Heart right ventricle (tissue), 16 donors: ENCODE measurements around the gene ZNF516. TPM values are rescaled to one million over a fixed set of nuclear protein-coding genes. Genes with fewer than 3 reads are reported as not detected.

Experiments
- ATAC-seq, 8 donors: fragments of 200-7000 bp; cut with Tn5 transposase; one replicate each; pipeline ENCODE4 v1.9.1; 2020; ENCODE audit warnings: mild to moderate bottlenecking in 8 of 8, moderate library complexity in 8 of 8, moderate number of reproducible peaks in 1 of 8
- DNase-seq, 2 donors: peaks; one replicate each; pipeline ENCODE4 v3.0.0-alpha.2; 2020
- H3K27ac ChIP-seq, 10 donors: fragments of 200-600 bp; sonication (generic) in 2 of 10; one replicate each; pipeline versions ENCODE4 v1.5.0 to v1.8.0; 2020 to 2022; ENCODE audit warnings: mild to moderate bottlenecking in 3 of 10
- H3K27me3 ChIP-seq, 7 donors: fragments of 200-600 bp; one replicate each; pipeline ENCODE4 v1.8.0; 2021 to 2022; ENCODE audit warnings: mild to moderate bottlenecking in 2 of 7
- H3K36me3 ChIP-seq, 9 donors: fragments of 200-600 bp; sonication (generic) in 1 of 9; one replicate each; pipeline versions ENCODE4 v1.5.0 to v1.8.0; 2020 to 2022; ENCODE audit warnings: mild to moderate bottlenecking in 2 of 9
- H3K4me1 ChIP-seq, 9 donors: fragments of 200-600 bp; sonication (generic) in 1 of 9; one replicate each; pipeline versions ENCODE4 v1.5.0 to v1.8.0; 2020 to 2022; ENCODE audit warnings: mild to moderate bottlenecking in 4 of 9
- H3K4me3 ChIP-seq, 10 donors: fragments of 200-600 bp; sonication (generic) in 2 of 10; one replicate each; pipeline versions ENCODE4 v1.5.0 to v1.8.0; 2020 to 2022; ENCODE audit warnings: mild to moderate bottlenecking in 7 of 10, moderate library complexity in 2 of 10
- H3K9me3 ChIP-seq, 11 donors: fragments of 200-600 bp in 10 of 11; sonication (generic) in 2 of 11; one replicate each; pipeline versions ENCODE4 v1.5.0 to v1.8.0; 2013 to 2022; ENCODE audit warnings: mild to moderate bottlenecking in 2 of 11, control low read depth in 1 of 11, moderate library complexity in 1 of 11
- WGBS, 2 donors: extraction: QIAGEN DNeasy Blood & Tissue Kit; methylation state at CpG; one replicate each; pipeline ENCODE4 v1.1.7; 2013; ENCODE audit warnings: inconsistent platforms in 1 of 2; 5-methylcytosine and 5-hydroxymethylcytosine counted together
- intact Hi-C, 10 donors: fragments of 100-400 bp; cut with DNase I; formaldehyde crosslinking; loops; one replicate each; pipeline versions ENCODE4 v1.11.1 to v1.14.2; 2022
- polyA plus RNA-seq, 2 donors: library from polyadenylated mRNA; stranded (reverse); fragments of 200-250 nt; gene quantifications; one replicate each; pipeline ENCODE4 v1.2.3, GENCODE V29; 2013
- total RNA-seq, 10 donors: library from RNA; stranded (reverse); fragmentation: NEBNext Ultra II Directional in 3 of 10; extraction: Animal tissue kit (Norgen Biotek cat#: 25700) in 3 of 10; gene quantifications; one replicate each; pipeline versions ENCODE4 v1.2.1 to v1.2.4, GENCODE V29; 2021 to 2023
- TF ChIP-seq, protein P1 (sequence below), 9 donors: fragments of 200-600 bp; sonication (generic) in 2 of 9; IDR thresholded peaks; one replicate each; pipeline versions ENCODE4 v1.5.0 to v1.8.0; 2021 to 2022; ENCODE audit warnings: antibody characterized with exemption in 9 of 9, mild to moderate bottlenecking in 5 of 9, moderate library complexity in 1 of 9
- donor health status: Arrhythmogenic right ventricular cardiomyopathy.
- donor health status: ischemic (EF 13 %, LVEDD 7.1; RV severe dilation, severe dysfunction).
- donor health status: healthy with polysubstance abuse.
- donor health status: DM: no; HTN: yes; CAD: no.
- donor health status: DM: no; HTN: no; CAD: no.
- donor health status: ischemic (EF 25% LVEDD 6.9; RV normal size, moderate dysfunction).
- donor health status: ischemic (EF 25% LVEDD 5.7; RV mildly dilated, moderate dysfunction).
- donor health status: healthy.
- donor health status: DM: yes; HTN: yes; CAD: no.
- donor health status: Ischemic cardiomyopathy.
- donor health status: ischemic (EF 35%, LVEDD 5.7; RV mildly dilated, moderate dysfunction).
- donor health status: nonischemic (EF 11% LVEDD 7.7; RV severe dilation, severe dysfunction).
- donor health status: DM: yes; HTN: yes; CAD: no.
- donor health status: PGD.
- donor health status: ischemic (EF 29% LVEDD 5.4; RV normal size, mild dysfunction).
- donor health status: nonischemic (EF 23%, LVEDD 6.1; RV moderate dilation, normal function).

Gene ZNF516
- total and polyA plus RNA-seq, 12 donors, result 2.6 to 24.8 (median 17.3) TPM

DNA sequence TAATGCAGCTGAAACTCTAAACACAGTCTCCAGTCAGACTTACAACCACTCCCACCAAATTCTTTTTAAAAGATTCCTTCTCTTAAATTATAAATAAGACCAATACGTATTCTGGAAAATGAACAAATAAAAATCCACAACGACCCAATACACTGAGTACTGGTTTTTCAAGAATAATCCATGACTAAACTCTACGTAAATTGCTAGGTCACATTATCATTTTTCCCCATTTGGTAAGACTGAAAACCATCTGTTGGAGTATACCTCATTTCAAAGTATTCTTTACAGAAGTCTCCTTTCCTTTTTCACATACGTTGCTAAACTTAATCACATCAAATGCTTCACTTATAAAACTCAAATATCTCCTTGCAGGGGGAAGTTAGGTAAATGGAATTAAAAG, 6.0 kb downstream of the ZNF516 start:
- Histone ChIP-seq H3K4me3 (no peak overlapping the region), H3K4me1 (peaks cover 4 to 69% (median 41%) of the 10 kb centered on the region in 9 donors), H3K27me3 (no peaks in the 10 kb centered on the region), H3K27ac (no peak overlapping the region), H3K36me3 (no peaks in the 10 kb centered on the region), H3K9me3 (no peaks in the 10 kb centered on the region)
- intact Hi-C loops, result loop anchor here in 1 of 10 donors (5.0 kb wide), 1 partner anchor 37 kb away; no protein-coding TSS in a partner anchor
- ATAC-seq (no peak), DNase-seq (no peak)
- 68 to 76% methylated on average over 4 of the region's 4 CpGs for whole genome bisulfite sequencing, 2 donors
- TF ChIP-seq, protein P1, sequence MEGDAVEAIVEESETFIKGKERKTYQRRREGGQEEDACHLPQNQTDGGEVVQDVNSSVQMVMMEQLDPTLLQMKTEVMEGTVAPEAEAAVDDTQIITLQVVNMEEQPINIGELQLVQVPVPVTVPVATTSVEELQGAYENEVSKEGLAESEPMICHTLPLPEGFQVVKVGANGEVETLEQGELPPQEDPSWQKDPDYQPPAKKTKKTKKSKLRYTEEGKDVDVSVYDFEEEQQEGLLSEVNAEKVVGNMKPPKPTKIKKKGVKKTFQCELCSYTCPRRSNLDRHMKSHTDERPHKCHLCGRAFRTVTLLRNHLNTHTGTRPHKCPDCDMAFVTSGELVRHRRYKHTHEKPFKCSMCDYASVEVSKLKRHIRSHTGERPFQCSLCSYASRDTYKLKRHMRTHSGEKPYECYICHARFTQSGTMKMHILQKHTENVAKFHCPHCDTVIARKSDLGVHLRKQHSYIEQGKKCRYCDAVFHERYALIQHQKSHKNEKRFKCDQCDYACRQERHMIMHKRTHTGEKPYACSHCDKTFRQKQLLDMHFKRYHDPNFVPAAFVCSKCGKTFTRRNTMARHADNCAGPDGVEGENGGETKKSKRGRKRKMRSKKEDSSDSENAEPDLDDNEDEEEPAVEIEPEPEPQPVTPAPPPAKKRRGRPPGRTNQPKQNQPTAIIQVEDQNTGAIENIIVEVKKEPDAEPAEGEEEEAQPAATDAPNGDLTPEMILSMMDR (IDR thresholded peaks at IDR 0.05), result no peak

DNA sequence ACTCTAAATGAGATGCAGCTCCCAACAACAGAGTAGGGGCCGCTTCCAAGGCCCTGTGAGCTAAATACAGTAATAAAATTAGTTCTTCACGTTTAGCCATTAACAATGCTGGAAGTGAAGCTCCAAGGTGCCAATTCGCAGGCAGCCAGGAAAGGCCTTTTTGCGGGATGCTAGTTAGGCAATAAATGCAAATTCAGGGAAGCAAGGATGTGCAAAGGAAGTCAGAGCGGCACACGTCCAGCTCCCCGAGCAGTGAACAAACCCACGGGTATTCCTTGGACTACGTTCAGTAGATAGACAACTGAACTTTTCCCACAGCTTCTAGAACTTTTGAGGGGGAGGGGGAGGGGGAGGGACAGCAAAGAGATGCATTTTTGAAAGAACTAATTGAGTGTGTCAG, 6.9 kb downstream of the ZNF516 start:
- Histone ChIP-seq H3K36me3 (no peaks in the 10 kb centered on the region), H3K27me3 (no peaks in the 10 kb centered on the region), H3K4me3 (no peak overlapping the region), H3K27ac (no peak overlapping the region), H3K4me1 (peaks cover 4 to 67% (median 35%) of the 10 kb centered on the region in 9 donors), H3K9me3 (no peaks in the 10 kb centered on the region)
- WGBS, 2 donors, result 27 to 45% methylated on average over 9 of the region's 9 CpGs
- no peak for ATAC-seq
- intact Hi-C loops, result loop anchor here in 1 of 10 donors (5.0 kb wide), 1 partner anchor 36 kb away; no protein-coding TSS in a partner anchor
- TF ChIP-seq, protein P1 (IDR thresholded peaks at IDR 0.05), result no peak
- no peak for DNase-seq

DNA sequence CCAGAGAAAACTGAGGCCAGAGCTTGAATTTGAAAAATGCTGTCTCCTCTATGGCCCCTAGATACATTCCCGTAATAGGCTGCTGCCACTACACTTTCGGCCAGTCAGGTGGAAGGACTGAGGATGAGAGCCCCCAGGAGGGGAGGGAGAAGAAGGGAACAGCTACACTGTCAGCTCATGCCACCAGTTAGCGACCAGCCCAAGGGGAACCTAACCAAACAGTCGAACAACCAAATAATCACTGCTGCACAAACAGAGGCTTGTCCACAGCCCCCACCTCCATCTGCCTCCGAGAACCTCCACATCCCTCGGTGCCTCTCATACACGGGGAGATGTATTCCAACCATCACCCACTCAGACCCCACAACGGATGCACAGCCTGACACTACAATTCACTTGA, 7.3 kb downstream of the ZNF516 start:
- 61 to 67% methylated on average over 8 of the region's 8 CpGs for WGBS, 2 donors

DNA sequence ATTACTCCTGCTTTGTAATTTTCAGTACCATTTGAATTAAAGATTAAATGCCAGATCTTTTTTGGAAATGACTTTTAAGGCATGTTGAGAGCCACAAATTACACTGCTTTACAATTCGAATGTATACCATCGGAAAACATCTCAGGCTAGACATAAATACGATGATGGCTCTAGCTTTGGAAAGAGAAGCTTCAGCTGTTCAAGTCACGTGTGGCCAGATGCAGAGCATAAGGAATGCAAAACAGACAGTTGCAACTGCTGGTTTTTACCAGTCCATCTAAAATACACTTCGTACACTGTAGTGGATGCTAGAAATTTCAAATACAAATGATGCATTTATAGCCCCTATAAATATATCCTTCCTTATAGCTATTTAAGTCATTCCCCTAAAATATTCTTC, 8.0 kb downstream of the ZNF516 start:
- H3K9me3 ChIP-seq, result no peaks in the 10 kb centered on the region
- TF ChIP-seq, protein P1 (IDR thresholded peaks at IDR 0.05), result no peak
- no peak for DNase-seq
- intact Hi-C loops, result loop anchor here in 1 of 10 donors (5.0 kb wide), 1 partner anchor 35 kb away; no protein-coding TSS in a partner anchor
- H3K27me3 ChIP-seq, result no peaks in the 10 kb centered on the region
- H3K4me1 ChIP-seq, result peaks cover 4 to 63% (median 33%) of the 10 kb centered on the region in 9 donors
- WGBS, 2 donors, result 75 to 77% methylated on average over 5 of the region's 5 CpGs
- no peak overlapping the region for H3K27ac ChIP-seq
- no peaks in the 10 kb centered on the region for H3K36me3 ChIP-seq
- no peak overlapping the region for H3K4me3 ChIP-seq
- ATAC-seq, result no peak

More for the DNA sequence above, 7.3 kb downstream of the ZNF516 start:
- ATAC-seq (no peak), DNase-seq (no peak)
- H3K4me3 ChIP-seq, result no peak overlapping the region
- H3K4me1 ChIP-seq, result peaks cover 4 to 67% (median 35%) of the 10 kb centered on the region in 9 donors
- H3K9me3 ChIP-seq, result no peaks in the 10 kb centered on the region
- H3K36me3 ChIP-seq, result no peaks in the 10 kb centered on the region
- no peak overlapping the region for H3K27ac ChIP-seq
- TF ChIP-seq, protein P1 (IDR thresholded peaks at IDR 0.05), result no peak
- H3K27me3 ChIP-seq, result no peaks in the 10 kb centered on the region
- intact Hi-C loops, result loop anchor here in 1 of 10 donors (5.0 kb wide), 1 partner anchor 35 kb away; no protein-coding TSS in a partner anchor
